HL-60 (cell line): ENCODE measurements around the gene ABCA6. TPM values are rescaled to one million over a fixed set of nuclear protein-coding genes. Genes with fewer than 3 reads are reported as not detected.

Experiments used
- DNase-seq, 2 experiments: peaks; one replicate each; pipeline ENCODE4 v3.0.0-alpha.2; 2010 to 2020; ENCODE audit warnings: low read depth in 1 of 2, low spot score in 1 of 2
- H3K27ac ChIP-seq: fragments of 250-450 bp; sonication (Bioruptor Pico); replicated peaks from 2 replicates; pipeline ENCODE4 v1.5.1; 2020; ENCODE audit warnings: mild to moderate bottlenecking, moderate library complexity
- H3K27me3 ChIP-seq: fragments of 250-450 bp; sonication (Bioruptor Pico); 2 replicates; pipeline ENCODE4 v1.5.1; 2021; ENCODE audit warnings: mild to moderate bottlenecking, moderate library complexity; ENCODE audit not compliant: insufficient read depth, poor library complexity, severe bottlenecking
- H3K4me3 ChIP-seq: replicated peaks from 2 replicates; pipeline ENCODE4 v1.5.1; 2011; ENCODE audit warnings: mild to moderate bottlenecking, control low read depth, low read length; ENCODE audit not compliant: insufficient read depth
- CTCF ChIP-seq: IDR thresholded peaks from one replicate; pipeline ENCODE4 v1.5.1; 2011; ENCODE audit warnings: low read length, control low read depth, inconsistent platforms; ENCODE audit not compliant: insufficient read depth
- GABPA ChIP-seq: IDR thresholded peaks from 2 replicates; pipeline ENCODE4 v1.6.1; 2012; ENCODE audit warnings: low read depth
- POLR2AphosphoS5 ChIP-seq: IDR thresholded peaks from 2 replicates; pipeline ENCODE4 v1.6.1; 2012; ENCODE audit warnings: low read depth
- SPI1 ChIP-seq: IDR thresholded peaks from 2 replicates; pipeline ENCODE4 v1.6.1; 2012; ENCODE audit warnings: low read depth, mild to moderate bottlenecking, borderline replicate concordance
- microRNA-seq: library from miRNA; unstranded; fragments of <30 nt; microRNA quantifications from one replicate; pipeline ENCODE4, GENCODE V29; 2018
- TF ChIP-seq, protein P1 (sequence below): IDR thresholded peaks from 2 replicates; pipeline ENCODE4 v1.6.1; 2012; ENCODE audit warnings: low read depth; ENCODE audit not compliant: insufficient replicate concordance

The ABCA6 gene

GRCh38 chr17:69030169-69030568 lies 111.5 kb downstream of the ABCA6 start:
- Histone ChIP-seq H3K4me3 (no peak overlapping the region), H3K27me3 (no peaks in the 10 kb centered on the region), H3K27ac (no peak overlapping the region)
- TF ChIP-seq CTCF (no peak), POLR2AphosphoS5 (no peak), GABPA (no peak), SPI1 (no peak)
- TF ChIP-seq, protein P1, sequence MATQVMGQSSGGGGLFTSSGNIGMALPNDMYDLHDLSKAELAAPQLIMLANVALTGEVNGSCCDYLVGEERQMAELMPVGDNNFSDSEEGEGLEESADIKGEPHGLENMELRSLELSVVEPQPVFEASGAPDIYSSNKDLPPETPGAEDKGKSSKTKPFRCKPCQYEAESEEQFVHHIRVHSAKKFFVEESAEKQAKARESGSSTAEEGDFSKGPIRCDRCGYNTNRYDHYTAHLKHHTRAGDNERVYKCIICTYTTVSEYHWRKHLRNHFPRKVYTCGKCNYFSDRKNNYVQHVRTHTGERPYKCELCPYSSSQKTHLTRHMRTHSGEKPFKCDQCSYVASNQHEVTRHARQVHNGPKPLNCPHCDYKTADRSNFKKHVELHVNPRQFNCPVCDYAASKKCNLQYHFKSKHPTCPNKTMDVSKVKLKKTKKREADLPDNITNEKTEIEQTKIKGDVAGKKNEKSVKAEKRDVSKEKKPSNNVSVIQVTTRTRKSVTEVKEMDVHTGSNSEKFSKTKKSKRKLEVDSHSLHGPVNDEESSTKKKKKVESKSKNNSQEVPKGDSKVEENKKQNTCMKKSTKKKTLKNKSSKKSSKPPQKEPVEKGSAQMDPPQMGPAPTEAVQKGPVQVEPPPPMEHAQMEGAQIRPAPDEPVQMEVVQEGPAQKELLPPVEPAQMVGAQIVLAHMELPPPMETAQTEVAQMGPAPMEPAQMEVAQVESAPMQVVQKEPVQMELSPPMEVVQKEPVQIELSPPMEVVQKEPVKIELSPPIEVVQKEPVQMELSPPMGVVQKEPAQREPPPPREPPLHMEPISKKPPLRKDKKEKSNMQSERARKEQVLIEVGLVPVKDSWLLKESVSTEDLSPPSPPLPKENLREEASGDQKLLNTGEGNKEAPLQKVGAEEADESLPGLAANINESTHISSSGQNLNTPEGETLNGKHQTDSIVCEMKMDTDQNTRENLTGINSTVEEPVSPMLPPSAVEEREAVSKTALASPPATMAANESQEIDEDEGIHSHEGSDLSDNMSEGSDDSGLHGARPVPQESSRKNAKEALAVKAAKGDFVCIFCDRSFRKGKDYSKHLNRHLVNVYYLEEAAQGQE = no peak
- no peak for DNase-seq

Small RNA genes lying within 50 kb of the gene (microRNA-seq; reads per million reads assigned to microRNA genes)
- gene MIR4524A = not detected
- gene MIR4524B = not detected
